NCI-H128 (cell line): ENCODE data around the gene CRISP1.
A peak's percentile ranks its signal among the peaks of the same experiment; 100 is the strongest.
"Not testable (repeated sequence)": the region's sequence is repeated elsewhere in the genome, so short reads cannot be mapped to it uniquely, and the experiment has no call there.

Experiments used
- DNase-seq: peaks from one replicate; lab custom pipeline; 2025; ENCODE audit not compliant: unreplicated experiment; lab: John Stamatoyannopoulos, UW

Gene CRISP1

GRCh38 chr6:49866485-49866943 is at the start of gene CRISP1:
CRISP1 (minus strand) TSS chr6:49866535; CDS start chr6:49857400, 9,135 bp downstream.
- DNase-seq = no peak

GRCh38 chr6:49915035-49915434 is 48.7 kb upstream of the CRISP1 start:
- no peak for DNase-seq

GRCh38 chr6:49913636-49914375 is 47.5 kb upstream of the CRISP1 start:
- DNase-seq = peak; percentile 47

- DNase-seq = no peak
Observed at GRCh38 chr6:49912196-49912595, 45.9 kb upstream of the CRISP1 start.

GRCh38 chr6:49911252-49911651 is 44.9 kb upstream of the CRISP1 start:
- DNase-seq = no peak

- DNase-seq = no peak
Observed at GRCh38 chr6:49909563-49909962, 43.2 kb upstream of the CRISP1 start.

GRCh38 chr6:49906526-49906925 is 40.2 kb upstream of the CRISP1 start:
- no peak for DNase-seq

GRCh38 chr6:49905296-49905695 is 39.0 kb upstream of the CRISP1 start:
- no peak for DNase-seq

- no peak for DNase-seq
Observed at GRCh38 chr6:49902856-49903255, 36.5 kb upstream of the CRISP1 start.

- DNase-seq = no peak
Observed at GRCh38 chr6:49898904-49899566, 32.7 kb upstream of the CRISP1 start.

- not testable (repeated sequence) for DNase-seq
Observed at GRCh38 chr6:49895553-49895952, 29.2 kb upstream of the CRISP1 start.

- no peak for DNase-seq
Observed at GRCh38 chr6:49892280-49892679, 25.9 kb upstream of the CRISP1 start.

- DNase-seq = no peak
Observed at GRCh38 chr6:49890988-49891387, 24.7 kb upstream of the CRISP1 start.

GRCh38 chr6:49888742-49889431 is 22.6 kb upstream of the CRISP1 start:
- DNase-seq = no peak

GRCh38 chr6:49868951-49869529 is 2.7 kb upstream of the CRISP1 start:
- DNase-seq = no peak

GRCh38 chr6:49856282-49856681 is 10.1 kb downstream of the CRISP1 start:
- no peak for DNase-seq

- no peak for DNase-seq
Observed at GRCh38 chr6:49855221-49855620, 11.1 kb downstream of the CRISP1 start.

GRCh38 chr6:49852975-49853374 is 13.4 kb downstream of the CRISP1 start:
- DNase-seq = no peak

GRCh38 chr6:49849213-49849907 is 17.0 kb downstream of the CRISP1 start:
- DNase-seq = peak; percentile 8

GRCh38 chr6:49847673-49848072 is 18.7 kb downstream of the CRISP1 start:
- DNase-seq = no peak

- DNase-seq = no peak
Observed at GRCh38 chr6:49847014-49847413, 19.3 kb downstream of the CRISP1 start.
